COR-L47 (cell line): ENCODE data around the gene SLC38A8.
A peak's percentile ranks its signal among the peaks of the same experiment; 100 is the strongest.

Experiments
- DNase-seq: peaks from one replicate; lab custom pipeline; 2025; lab: John Stamatoyannopoulos, UW

Gene SLC38A8

GRCh38 chr16:84031556-84031955 is 11.0 kb downstream of the SLC38A8 start:
- DNase-seq = no peak

- no peak for DNase-seq
These were observed 13.1 kb downstream of the SLC38A8 start for GRCh38 chr16:84029297-84030047.

GRCh38 chr16:84027625-84028024 is 15.0 kb downstream of the SLC38A8 start:
- DNase-seq = no peak

- no peak for DNase-seq
These were observed 16.0 kb downstream of the SLC38A8 start for GRCh38 chr16:84026606-84027005.

- no peak for DNase-seq
These were observed 17.7 kb downstream of the SLC38A8 start for GRCh38 chr16:84024854-84025253.

- DNase-seq = no peak
These were observed 20.0 kb downstream of the SLC38A8 start for GRCh38 chr16:84022644-84023043.

- DNase-seq = no peak
These were observed 21.1 kb downstream of the SLC38A8 start for GRCh38 chr16:84021488-84021887.

GRCh38 chr16:84020353-84020752 is 22.2 kb downstream of the SLC38A8 start:
- DNase-seq = no peak

GRCh38 chr16:84018710-84019109 is 23.9 kb downstream of the SLC38A8 start:
- no peak for DNase-seq

- DNase-seq = no peak
These were observed 26.1 kb downstream of the SLC38A8 start for GRCh38 chr16:84016477-84016876.

- no peak for DNase-seq
These were observed 27.2 kb downstream of the SLC38A8 start for GRCh38 chr16:84015399-84015798.

- no peak for DNase-seq
These were observed 27.8 kb downstream of the SLC38A8 start for GRCh38 chr16:84014570-84015327.

- peak; percentile 35 for DNase-seq
These were observed 28.6 kb downstream of the SLC38A8 start for GRCh38 chr16:84013787-84014569.

- no peak for DNase-seq
These were observed 33.3 kb downstream of the SLC38A8 start for GRCh38 chr16:84009282-84009681.

GRCh38 chr16:84007965-84008364 is 34.6 kb downstream of the SLC38A8 start:
- DNase-seq = no peak

GRCh38 chr16:84007520-84007919 is 35.1 kb downstream of the SLC38A8 start:
- DNase-seq = no peak

- DNase-seq = no peak
These were observed 37.2 kb downstream of the SLC38A8 start for GRCh38 chr16:84005391-84005790.

GRCh38 chr16:84004442-84004841 is 38.2 kb downstream of the SLC38A8 start:
- no peak for DNase-seq

GRCh38 chr16:84003038-84003437 is 39.6 kb downstream of the SLC38A8 start:
- DNase-seq = no peak

- no peak for DNase-seq
These were observed 40.9 kb downstream of the SLC38A8 start for GRCh38 chr16:84001726-84002125.

- no peak for DNase-seq
These were observed 41.5 kb downstream of the SLC38A8 start for GRCh38 chr16:84000989-84001642.

GRCh38 chr16:83998091-83998490 is 44.5 kb downstream of the SLC38A8 start:
- no peak for DNase-seq
